Testis (tissue), 2 donors: ENCODE measurements around the gene MAPK8IP3.

Experiments
- POLR2A ChIP-seq: fragments of 450-650 bp; IDR thresholded peaks from one replicate; pipeline ENCODE4 v1.6.1; 2017; ENCODE audit warnings: antibody characterized with exemption, mild to moderate bottlenecking, moderate library complexity
- TF ChIP-seq, protein P1 (sequence below), 3 experiments: fragments of 450-650 bp in 2 of 3; fragments of 200-600 bp in 1 of 3; sonication (generic) in 1 of 3; IDR thresholded peaks; one replicate each; pipeline ENCODE4 v1.5.1; 2016 to 2019; ENCODE audit warnings: antibody characterized with exemption in 3 of 3, mild to moderate bottlenecking in 2 of 3, moderate library complexity in 1 of 3

DNA sequence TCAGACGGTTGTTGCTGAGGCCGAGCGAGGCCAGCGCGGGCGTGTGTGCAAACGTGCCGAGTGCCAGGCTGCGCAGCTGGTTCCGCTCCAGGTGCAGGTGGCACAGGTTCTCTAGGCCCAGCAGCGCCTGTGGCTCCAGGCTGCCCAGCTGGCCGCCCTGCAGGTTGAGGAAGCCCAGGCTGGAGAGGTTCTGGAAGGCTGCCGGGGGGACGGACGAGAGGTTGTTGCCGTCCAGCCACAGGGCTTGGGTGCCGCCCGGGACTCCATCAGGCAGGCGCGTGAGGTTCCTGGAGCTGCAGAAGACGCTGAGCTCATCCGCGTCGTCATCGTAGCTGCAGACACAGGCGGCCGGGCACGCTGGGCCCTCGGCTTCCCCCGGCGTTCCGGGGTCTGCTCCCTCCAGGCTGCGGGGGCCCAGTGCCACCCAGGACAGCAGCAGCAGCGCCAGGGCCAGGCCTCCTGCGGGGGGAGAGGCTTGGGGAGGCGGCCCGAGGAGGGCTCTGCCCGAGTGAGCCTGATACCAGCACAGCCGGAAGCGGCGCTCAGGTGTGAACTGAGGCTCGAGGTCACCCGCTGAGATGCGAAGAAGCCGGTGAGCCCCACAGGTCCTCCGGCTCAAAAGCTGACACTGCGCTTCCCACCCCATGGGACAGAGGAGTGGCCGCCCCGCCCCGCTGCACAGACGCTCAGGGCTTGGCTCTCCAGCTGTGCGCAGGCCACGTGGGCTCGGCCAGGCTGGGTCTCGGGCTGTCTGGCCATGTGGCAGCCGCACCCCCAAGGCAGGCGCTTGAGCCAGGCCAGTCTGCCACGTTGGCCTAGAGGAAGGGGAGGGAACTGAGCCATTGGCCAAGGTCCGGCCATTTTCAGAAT lies 86.2 kb downstream of the MAPK8IP3 start:
- TF ChIP-seq, protein P1, sequence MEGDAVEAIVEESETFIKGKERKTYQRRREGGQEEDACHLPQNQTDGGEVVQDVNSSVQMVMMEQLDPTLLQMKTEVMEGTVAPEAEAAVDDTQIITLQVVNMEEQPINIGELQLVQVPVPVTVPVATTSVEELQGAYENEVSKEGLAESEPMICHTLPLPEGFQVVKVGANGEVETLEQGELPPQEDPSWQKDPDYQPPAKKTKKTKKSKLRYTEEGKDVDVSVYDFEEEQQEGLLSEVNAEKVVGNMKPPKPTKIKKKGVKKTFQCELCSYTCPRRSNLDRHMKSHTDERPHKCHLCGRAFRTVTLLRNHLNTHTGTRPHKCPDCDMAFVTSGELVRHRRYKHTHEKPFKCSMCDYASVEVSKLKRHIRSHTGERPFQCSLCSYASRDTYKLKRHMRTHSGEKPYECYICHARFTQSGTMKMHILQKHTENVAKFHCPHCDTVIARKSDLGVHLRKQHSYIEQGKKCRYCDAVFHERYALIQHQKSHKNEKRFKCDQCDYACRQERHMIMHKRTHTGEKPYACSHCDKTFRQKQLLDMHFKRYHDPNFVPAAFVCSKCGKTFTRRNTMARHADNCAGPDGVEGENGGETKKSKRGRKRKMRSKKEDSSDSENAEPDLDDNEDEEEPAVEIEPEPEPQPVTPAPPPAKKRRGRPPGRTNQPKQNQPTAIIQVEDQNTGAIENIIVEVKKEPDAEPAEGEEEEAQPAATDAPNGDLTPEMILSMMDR (IDR thresholded peaks at IDR 0.05) = no peak
- TF ChIP-seq POLR2A = no peak
